HG02973 (cell line): ENCODE data around the gene MID2.
"Not testable (repeated sequence)": the region's sequence is repeated elsewhere in the genome, so short reads cannot be mapped to it uniquely, and the experiment has no call there.

ENCODE experiments used
- ATAC-seq: cut with Tn5 transposase; IDR thresholded peaks from one replicate; pipeline ENCODE4 v1.9.1; 2021; ENCODE audit warnings: moderate library complexity; ENCODE audit not compliant: unreplicated experiment

Gene MID2

GRCh38 chrX:107825698-107826237 is at the start of gene MID2:
Gene MID2, plus strand, starts transcription at chrX:107825866. Its CDS starts 561 bp downstream, at chrX:107826427.
- peak; percentile 37 for ATAC-seq

GRCh38 chrX:107776649-107777535 is 48.8 kb upstream of the MID2 start:
- ATAC-seq: peak; percentile 80

GRCh38 chrX:107777536-107777832 is 48.2 kb upstream of the MID2 start, which contains the start of gene NCBP2L:
Gene NCBP2L, plus strand, starts transcription at chrX:107777733. Its CDS starts 16,488 bp downstream, at chrX:107794221.
- no peak for ATAC-seq

GRCh38 chrX:107780525-107780924 is 45.1 kb upstream of the MID2 start:
- no peak for ATAC-seq

- ATAC-seq: no peak
Measured at GRCh38 chrX:107787827-107788226, 37.8 kb upstream of the MID2 start.

- ATAC-seq: no peak
Measured at GRCh38 chrX:107804427-107804826, 21.2 kb upstream of the MID2 start.

GRCh38 chrX:107805179-107805578 is 20.5 kb upstream of the MID2 start:
- ATAC-seq: no peak

- not testable (repeated sequence) for ATAC-seq
Measured at GRCh38 chrX:107810053-107810452, 15.6 kb upstream of the MID2 start.

- ATAC-seq: no peak
Measured at GRCh38 chrX:107818900-107819521, 6.7 kb upstream of the MID2 start.

- ATAC-seq: no peak
Measured at GRCh38 chrX:107823042-107823441, 2.6 kb upstream of the MID2 start.

GRCh38 chrX:107823456-107823855 is 2.2 kb upstream of the MID2 start:
- no peak for ATAC-seq

- peak; percentile 53 for ATAC-seq
Measured at GRCh38 chrX:107826238-107827029, 768 bp downstream of the MID2 start.

GRCh38 chrX:107827030-107827831 is 1.6 kb downstream of the MID2 start:
- ATAC-seq: no peak

- ATAC-seq: no peak
Measured at GRCh38 chrX:107827852-107828251, 2.2 kb downstream of the MID2 start.

GRCh38 chrX:107829878-107830277 is 4.2 kb downstream of the MID2 start:
- no peak for ATAC-seq

GRCh38 chrX:107831071-107831730 is 5.5 kb downstream of the MID2 start:
- ATAC-seq: no peak

- ATAC-seq: no peak
Measured at GRCh38 chrX:107834275-107835201, 8.9 kb downstream of the MID2 start.

- no peak for ATAC-seq
Measured at GRCh38 chrX:107836958-107837357, 11.3 kb downstream of the MID2 start.

- no peak for ATAC-seq
Measured at GRCh38 chrX:107840971-107841370, 15.3 kb downstream of the MID2 start.
